HepG2 (cell line): ENCODE measurements around the gene CDR2L. TPM values are rescaled to one million over a fixed set of nuclear protein-coding genes. Genes with fewer than 3 reads are reported as not detected.

ENCODE experiments used
- ARID4A ChIP-seq: sonication (generic); formaldehyde crosslinking; IDR thresholded peaks from 2 replicates; pipeline ENCODE4 v1.5.0; 2020; ENCODE audit warnings: mild to moderate bottlenecking, missing genetic modification reagents, borderline replicate concordance
- CSRNP2 ChIP-seq: sonication (generic); formaldehyde crosslinking; conservative IDR thresholded peaks from 2 replicates; pipeline ENCODE4 v1.8.0; 2022; ENCODE audit warnings: low read depth, missing genetic modification reagents
- DRAP1 ChIP-seq: IDR thresholded peaks from 2 replicates; pipeline ENCODE4 v1.6.1; 2016; ENCODE audit warnings: missing genetic modification reagents, missing compliant biosample characterization
- POLR2G ChIP-seq: fragments of 200-400 bp; formaldehyde crosslinking; IDR thresholded peaks from 2 replicates; pipeline ENCODE4 v1.6.1; 2018; ENCODE audit warnings: mild to moderate bottlenecking, low read depth, low read length, moderate library complexity
- RBAK ChIP-seq: sonication (generic); formaldehyde crosslinking; IDR thresholded peaks from 2 replicates; pipeline ENCODE4 v1.5.1; 2020; ENCODE audit warnings: mild to moderate bottlenecking, missing genetic modification reagents
- SALL2 ChIP-seq: sonication (generic); formaldehyde crosslinking; IDR thresholded peaks from 2 replicates; pipeline ENCODE4 v1.8.1; 2023; ENCODE audit warnings: mild to moderate bottlenecking, missing genetic modification reagents, inconsistent platforms
- STAT5B ChIP-seq: sonication (generic); formaldehyde crosslinking; IDR thresholded peaks from 2 replicates; pipeline ENCODE4 v1.4.0; 2020; ENCODE audit warnings: missing genetic modification reagents
- TBP ChIP-seq: sonication (generic); formaldehyde crosslinking; IDR thresholded peaks from 2 replicates; pipeline ENCODE4 v1.5.0; 2020; ENCODE audit warnings: missing genetic modification reagents
- TFDP2 ChIP-seq: sonication (generic); formaldehyde crosslinking; IDR thresholded peaks from 2 replicates; pipeline ENCODE4 v1.4.0; 2020; ENCODE audit warnings: missing genetic modification reagents
- ZNF503 ChIP-seq: sonication (generic); formaldehyde crosslinking; IDR thresholded peaks from 2 replicates; pipeline ENCODE4 v1.4.0; 2020; ENCODE audit warnings: missing genetic modification reagents
- ZNF546 ChIP-seq: sonication (generic); formaldehyde crosslinking; conservative IDR thresholded peaks from 2 replicates; pipeline ENCODE4 v1.8.1; 2023; ENCODE audit warnings: mild to moderate bottlenecking, missing genetic modification reagents
- ZNF550 ChIP-seq: sonication (generic); formaldehyde crosslinking; IDR thresholded peaks from 2 replicates; pipeline ENCODE4 v1.4.0; 2020; ENCODE audit warnings: mild to moderate bottlenecking, missing genetic modification reagents, borderline replicate concordance
- ZNF670 ChIP-seq: sonication (generic); formaldehyde crosslinking; IDR thresholded peaks from 2 replicates; pipeline ENCODE4 v1.8.0; 2022; ENCODE audit warnings: mild to moderate bottlenecking, missing genetic modification reagents, borderline replicate concordance
- ZNF740 ChIP-seq: sonication (generic); formaldehyde crosslinking; IDR thresholded peaks from 2 replicates; pipeline ENCODE4 v1.4.0; 2020; ENCODE audit warnings: missing genetic modification reagents
- ZNF747 ChIP-seq: sonication (generic); formaldehyde crosslinking; IDR thresholded peaks from 2 replicates; pipeline ENCODE4 v1.8.1; 2023; ENCODE audit warnings: missing genetic modification reagents, mild to moderate bottlenecking, borderline replicate concordance
- ZNF850 ChIP-seq: sonication (generic); formaldehyde crosslinking; conservative IDR thresholded peaks from 2 replicates; pipeline ENCODE4 v1.9.0; 2021; ENCODE audit warnings: mild to moderate bottlenecking, missing genetic modification reagents
- polyA plus RNA-seq, 8 experiments: library from polyadenylated mRNA; depleted of rRNA in 3 of 8; stranded (reverse) in 7 of 8; unstranded in 1 of 8; fragments of >200 nt; fragmentation: Illumina TruSeq in 4 of 8; extraction: Trizol in 4 of 8; gene quantifications; 2 replicates each; pipeline versions ENCODE4 v1.2.1 to v1.2.3, GENCODE V29; 2011 to 2016; ENCODE audit warnings: low read depth in 4 of 8, missing spikeins in 1 of 8, mixed read lengths in 1 of 8; ENCODE audit not compliant: insufficient read depth in 1 of 8
- total RNA-seq, 5 experiments: library from RNA; depleted of rRNA; stranded (reverse); fragments of >200 nt; fragmentation: Illumina TruSeq; extraction: Trizol; gene quantifications; 2 replicates each; pipeline ENCODE4 v1.2.3, GENCODE V29; 2016; ENCODE audit warnings: low read depth in 1 of 5

The CDR2L gene
- total and polyA plus RNA-seq, 2 of the 13 experiments (the other 11 are each of a cell fraction or from before 2014, with no cell fraction given) = 1.9 to 2.1 TPM

- no peak for TF ChIP-seq ZNF670
- TF ChIP-seq ZNF503 (CRISPR knock-in tag) = no peak
- TF ChIP-seq TBP = no peak
- no peak for TF ChIP-seq ZNF550 (CRISPR knock-in tag)
- TF ChIP-seq STAT5B (CRISPR knock-in tag) = no peak
- TF ChIP-seq DRAP1 (CRISPR knock-in tag) = no peak
- TF ChIP-seq RBAK (CRISPR knock-in tag) = no peak
- TF ChIP-seq ZNF850 = no peak
- TF ChIP-seq SALL2 (CRISPR knock-in tag) = peak; percentile 86
- TF ChIP-seq ZNF747 (CRISPR knock-in tag) = no peak
- no peak for TF ChIP-seq POLR2G
- TF ChIP-seq TFDP2 (CRISPR knock-in tag) = peak; percentile 77
- peak; percentile 73; the same call in 1 of the 2 replicates for TF ChIP-seq ZNF740
- TF ChIP-seq CSRNP2 (CRISPR knock-in tag) = no peak
- TF ChIP-seq ARID4A = peak; percentile 70; the same call in 1 of the 2 replicates
- TF ChIP-seq ZNF546 (CRISPR knock-in tag) = 0 out of 2 replicates have a peak, but pooled peaks have one; percentile 29
Observed at GRCh38 chr17:74960570-74961342, 26.7 kb upstream of the CDR2L start (continued).
